ENCODE measurements around the gene DUOX1.

DNA sequence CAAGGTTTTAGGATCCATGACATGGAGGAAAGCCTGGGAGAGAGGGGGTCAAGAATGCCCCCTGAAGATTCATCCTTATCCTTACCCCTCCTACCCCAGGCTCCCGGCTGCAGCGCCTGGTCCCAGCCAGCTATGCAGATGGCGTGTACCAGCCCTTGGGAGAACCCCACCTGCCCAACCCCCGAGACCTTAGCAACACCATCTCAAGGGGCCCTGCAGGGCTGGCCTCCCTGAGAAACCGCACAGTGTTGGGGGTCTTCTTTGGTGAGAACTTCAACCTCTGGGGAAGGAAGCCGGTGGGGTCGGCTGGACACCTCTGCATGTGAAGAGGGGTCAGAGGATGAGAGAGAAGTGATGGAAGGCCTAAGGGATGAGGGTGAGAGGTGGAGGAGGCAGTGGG lies 4.3 kb downstream of the DUOX1 start:
- TF ChIP-seq, protein P1, sequence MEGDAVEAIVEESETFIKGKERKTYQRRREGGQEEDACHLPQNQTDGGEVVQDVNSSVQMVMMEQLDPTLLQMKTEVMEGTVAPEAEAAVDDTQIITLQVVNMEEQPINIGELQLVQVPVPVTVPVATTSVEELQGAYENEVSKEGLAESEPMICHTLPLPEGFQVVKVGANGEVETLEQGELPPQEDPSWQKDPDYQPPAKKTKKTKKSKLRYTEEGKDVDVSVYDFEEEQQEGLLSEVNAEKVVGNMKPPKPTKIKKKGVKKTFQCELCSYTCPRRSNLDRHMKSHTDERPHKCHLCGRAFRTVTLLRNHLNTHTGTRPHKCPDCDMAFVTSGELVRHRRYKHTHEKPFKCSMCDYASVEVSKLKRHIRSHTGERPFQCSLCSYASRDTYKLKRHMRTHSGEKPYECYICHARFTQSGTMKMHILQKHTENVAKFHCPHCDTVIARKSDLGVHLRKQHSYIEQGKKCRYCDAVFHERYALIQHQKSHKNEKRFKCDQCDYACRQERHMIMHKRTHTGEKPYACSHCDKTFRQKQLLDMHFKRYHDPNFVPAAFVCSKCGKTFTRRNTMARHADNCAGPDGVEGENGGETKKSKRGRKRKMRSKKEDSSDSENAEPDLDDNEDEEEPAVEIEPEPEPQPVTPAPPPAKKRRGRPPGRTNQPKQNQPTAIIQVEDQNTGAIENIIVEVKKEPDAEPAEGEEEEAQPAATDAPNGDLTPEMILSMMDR (IDR thresholded peaks at IDR 0.05): no peak
- no peak for TF ChIP-seq POLR2A (IDR thresholded peaks at IDR 0.05)
- TF ChIP-seq EP300 (IDR thresholded peaks at IDR 0.05): no peak

All from tibial nerve (tissue), 4 donors.